ENCODE data around the gene BMP2K.
A peak's percentile ranks its signal among the peaks of the same experiment; 100 is the strongest.
"Not testable (repeated sequence)": the region's sequence is repeated elsewhere in the genome, so short reads cannot be mapped to it uniquely, and the experiment has no call there.

BMP2K gene

DNA sequence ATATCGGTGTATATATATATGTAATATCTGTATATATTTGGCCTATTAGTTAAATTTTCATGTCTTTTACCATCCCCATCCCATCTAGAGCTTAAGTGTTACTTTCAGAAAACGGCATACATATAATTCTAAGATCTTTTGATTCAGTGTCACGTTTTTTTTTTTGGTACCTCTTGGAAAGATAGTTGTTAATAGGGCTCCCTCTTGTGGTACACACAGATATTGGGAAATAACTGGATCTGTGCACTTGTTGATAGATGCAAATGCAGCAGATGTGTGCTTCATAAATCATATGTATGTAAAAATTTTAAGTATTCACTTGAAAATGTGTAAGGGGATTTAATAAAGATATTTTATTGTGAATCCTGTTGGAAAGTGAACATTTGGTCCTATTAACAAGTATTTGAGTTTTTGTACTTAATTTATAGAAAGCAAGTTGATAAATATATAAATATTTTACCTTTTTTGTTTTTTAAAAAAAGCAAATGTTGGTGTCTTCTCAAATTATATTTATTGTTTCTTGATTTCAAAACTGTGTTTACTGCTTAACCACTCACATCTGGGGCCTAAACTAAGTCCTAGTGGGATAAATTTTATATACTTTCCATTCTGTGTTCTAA, 88.4 kb downstream of the BMP2K start:
- DNase-seq (ENCODE audit: low spot score), result peak; percentile 4

DNA sequence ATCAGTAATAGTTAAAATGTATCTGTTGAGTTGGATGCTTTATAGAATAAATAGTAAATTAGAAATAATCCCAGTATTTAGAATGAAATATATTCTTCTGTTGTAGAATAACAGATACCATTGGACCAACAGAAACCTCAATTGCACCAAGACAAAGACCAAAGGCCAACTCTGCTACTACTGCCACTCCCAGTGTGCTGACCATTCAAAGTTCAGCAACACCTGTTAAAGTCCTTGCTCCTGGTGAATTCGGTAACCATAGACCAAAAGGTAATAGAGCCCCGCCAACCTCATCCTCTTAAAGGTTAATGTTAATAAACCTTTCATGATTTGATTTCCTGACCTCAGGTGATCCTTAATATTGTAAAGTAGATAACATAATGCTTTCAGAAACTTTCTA, 89.3 kb downstream of the BMP2K start:
- DNase-seq (ENCODE audit: low spot score), result no peak

- DNase-seq (ENCODE audit: low spot score), result not testable (repeated sequence)
These were observed 92.6 kb downstream of the BMP2K start for GRCh38 chr4:78868712-78869111.

- no peak for DNase-seq (ENCODE audit: low spot score)
These were observed 93.9 kb downstream of the BMP2K start for GRCh38 chr4:78870056-78870455.

- DNase-seq (ENCODE audit: low spot score), result no peak
These were observed 100.6 kb downstream of the BMP2K start for GRCh38 chr4:78876568-78877320.

GRCh38 chr4:78878031-78878430, 101.9 kb downstream of the BMP2K start:
- no peak for DNase-seq (ENCODE audit: low spot score)

- no peak for DNase-seq (ENCODE audit: low spot score)
These were observed 104.8 kb downstream of the BMP2K start for GRCh38 chr4:78880874-78881492.

DNA sequence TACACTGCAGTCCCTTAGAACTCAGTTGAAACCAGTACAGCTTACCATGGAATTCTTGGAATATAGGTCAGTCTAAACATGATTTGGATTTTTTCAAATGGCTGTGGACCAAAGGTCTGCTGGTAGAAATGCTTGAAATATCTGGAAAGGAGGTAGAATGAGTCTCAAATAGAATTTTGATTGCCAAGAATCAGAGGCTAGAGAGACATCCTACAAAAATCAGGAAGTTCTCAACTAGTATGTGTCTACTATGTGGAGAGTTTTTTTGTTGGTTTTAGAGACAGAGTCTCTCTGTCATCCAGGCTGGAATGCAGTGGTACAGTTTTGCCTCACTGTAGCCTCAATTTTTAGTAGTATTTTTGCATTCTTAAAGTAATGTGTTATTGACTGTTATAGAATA, 109.4 kb downstream of the BMP2K start:
- DNase-seq (ENCODE audit: low spot score), result no peak

DNA sequence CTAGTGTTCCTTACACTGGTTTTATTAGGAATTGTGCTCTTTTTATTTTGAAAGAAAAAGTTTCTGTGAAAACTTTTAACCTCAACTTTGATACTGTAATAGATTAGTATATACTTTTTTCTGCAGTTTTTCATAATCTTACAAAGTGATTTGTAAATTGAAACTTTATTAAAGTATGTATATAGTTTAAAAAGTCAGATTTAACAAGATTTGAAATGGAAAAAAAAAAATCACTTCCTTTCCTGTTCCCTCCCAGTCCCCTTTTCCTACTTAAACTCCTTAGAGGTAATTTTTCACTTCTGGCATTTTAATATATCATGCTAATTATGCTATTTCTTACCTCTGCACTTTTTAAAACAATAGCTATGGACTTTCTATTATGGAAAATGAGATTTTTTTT, 113.8 kb downstream of the BMP2K start:
- DNase-seq (ENCODE audit: low spot score), result no peak

DNA sequence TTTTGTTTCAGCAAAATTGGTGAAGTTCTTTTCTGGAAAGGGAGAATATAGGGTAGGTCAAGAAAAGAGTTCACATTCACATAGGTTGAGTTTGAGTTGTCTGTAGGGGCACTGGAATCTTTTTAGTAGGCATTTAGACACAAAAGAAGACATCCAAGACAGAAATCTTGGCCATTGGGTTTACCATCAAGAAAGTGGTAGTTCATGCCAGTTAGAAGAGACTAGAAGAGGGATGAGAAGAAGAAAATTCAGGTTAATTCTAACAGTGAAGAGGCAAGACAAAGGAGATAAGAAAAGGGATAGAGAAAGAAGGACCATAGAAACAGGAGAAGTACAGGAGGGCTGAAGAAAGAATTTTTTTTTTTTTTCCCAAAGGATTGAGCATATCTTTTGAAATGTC, 123.2 kb downstream of the BMP2K start:
- no peak for DNase-seq (ENCODE audit: low spot score)

DNA sequence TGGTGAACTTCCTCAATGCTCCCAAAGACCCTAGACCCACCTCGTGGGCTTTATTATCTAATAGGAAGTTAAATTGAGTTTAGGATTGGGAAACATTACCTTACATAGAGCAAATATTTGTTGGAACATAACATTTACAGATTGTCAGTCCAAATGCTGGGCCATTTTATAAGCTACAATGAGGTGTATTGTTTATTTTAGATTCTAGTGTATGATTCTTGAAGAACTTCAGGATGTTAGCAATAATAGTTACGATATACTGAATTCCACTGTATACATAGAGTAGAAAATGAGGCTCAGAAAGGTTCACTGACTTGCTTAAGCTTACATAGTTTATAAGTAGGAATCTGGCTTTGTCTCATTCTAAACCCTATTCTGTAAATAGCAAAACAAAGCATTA, 125.7 kb downstream of the BMP2K start:
- DNase-seq (ENCODE audit: low spot score), result no peak

- DNase-seq (ENCODE audit: low spot score), result no peak
These were observed 126.1 kb downstream of the BMP2K start for GRCh38 chr4:78902298-78902697.

DNA sequence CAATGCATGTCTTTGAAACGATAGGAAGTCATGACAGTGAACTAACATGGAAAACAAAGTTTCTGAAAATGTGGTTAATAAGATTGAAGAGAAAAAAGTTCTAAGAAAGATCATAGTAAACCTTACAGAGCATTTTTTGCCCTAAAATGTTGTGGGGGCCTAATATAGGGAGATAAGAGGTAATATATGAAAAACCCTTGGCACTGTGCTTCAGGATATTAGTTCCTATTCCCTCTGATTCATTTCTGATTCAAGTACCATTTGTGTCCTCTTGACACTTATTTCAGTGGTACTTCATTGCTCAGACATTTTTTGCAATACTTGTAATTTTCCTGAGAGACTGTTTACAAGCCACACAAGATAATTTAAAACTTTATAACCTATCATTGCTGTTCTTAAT, 128.0 kb downstream of the BMP2K start:
- no peak for DNase-seq (ENCODE audit: low spot score)

DNA sequence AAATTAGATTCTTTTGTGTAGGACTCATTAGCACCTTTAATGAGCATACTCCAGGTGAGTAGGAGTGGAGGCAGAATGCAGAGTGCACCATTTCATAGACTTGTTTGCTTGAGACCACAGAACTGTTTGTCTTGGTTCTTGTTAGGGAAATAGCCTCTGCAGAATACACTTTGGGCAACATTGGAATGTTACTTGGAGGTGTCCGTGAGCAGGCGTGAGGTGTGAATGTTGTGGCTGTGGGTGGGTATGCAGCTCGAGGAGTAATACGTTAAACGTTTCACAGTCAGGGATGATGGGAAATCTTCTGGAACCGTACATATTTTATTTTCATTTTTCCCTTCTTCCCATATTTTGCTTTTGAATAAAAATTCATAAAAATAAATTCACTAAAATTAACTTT, 131.5 kb downstream of the BMP2K start:
- DNase-seq (ENCODE audit: low spot score), result no peak

DNA sequence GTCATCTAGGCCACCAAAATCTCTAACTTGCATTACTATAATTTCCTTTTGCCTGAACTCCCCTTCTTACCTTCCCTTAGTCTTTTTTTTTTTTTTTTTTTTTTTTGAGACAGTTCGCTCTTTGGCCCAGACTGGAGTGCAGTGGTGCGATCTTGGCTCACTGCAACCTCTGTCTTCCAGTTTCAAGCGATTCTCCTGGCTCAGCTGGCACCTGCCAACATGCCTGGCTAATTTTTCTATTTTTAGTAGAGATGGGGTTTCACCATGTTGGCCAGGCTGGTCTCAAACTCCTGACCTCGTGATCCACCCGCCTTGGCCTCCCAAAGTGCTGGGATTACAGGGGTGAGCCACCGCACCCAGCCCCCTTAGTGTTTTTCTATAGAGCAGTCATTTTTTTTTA, 132.8 kb downstream of the BMP2K start:
- DNase-seq (ENCODE audit: low spot score), result not testable (repeated sequence)

DNA sequence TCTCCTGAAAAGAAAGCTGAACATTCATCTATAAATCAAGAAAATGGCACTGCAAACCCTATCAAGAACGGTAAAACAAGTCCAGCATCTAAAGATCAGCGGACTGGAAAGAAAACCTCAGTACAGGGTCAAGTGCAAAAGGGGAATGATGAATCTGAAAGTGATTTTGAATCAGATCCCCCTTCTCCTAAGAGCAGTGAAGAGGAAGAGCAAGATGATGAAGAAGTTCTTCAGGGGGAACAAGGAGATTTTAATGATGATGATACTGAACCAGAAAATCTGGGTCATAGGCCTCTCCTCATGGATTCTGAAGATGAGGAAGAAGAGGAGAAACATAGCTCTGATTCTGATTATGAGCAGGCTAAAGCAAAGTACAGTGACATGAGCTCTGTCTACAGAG, 134.5 kb downstream of the BMP2K start:
- DNase-seq (ENCODE audit: low spot score), result no peak

DNA sequence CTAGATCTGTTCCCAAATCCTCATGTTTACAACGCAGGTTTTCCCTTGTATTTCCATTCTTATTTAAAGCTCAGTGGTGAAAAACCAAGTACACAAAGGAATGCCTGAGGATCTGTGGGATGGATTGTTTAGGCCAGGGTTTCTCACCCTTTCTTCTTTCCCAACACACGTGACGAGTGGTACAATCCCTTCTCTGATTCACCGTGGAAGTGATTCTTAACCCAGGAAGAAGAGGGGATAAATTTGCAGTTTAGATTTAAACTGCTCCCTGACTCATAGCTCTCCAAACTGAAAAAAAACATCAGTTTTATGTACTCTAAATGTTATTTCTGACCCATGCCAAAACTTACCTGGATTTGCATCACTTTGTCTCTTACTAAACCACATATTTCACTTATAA, 146.1 kb downstream of the BMP2K start:
- DNase-seq (ENCODE audit: low spot score), result no peak

- DNase-seq (ENCODE audit: low spot score), result peak; percentile 13
These were observed 147.5 kb downstream of the BMP2K start for GRCh38 chr4:78923464-78924312.

GRCh38 chr4:78926826-78927225, 150.7 kb downstream of the BMP2K start:
- DNase-seq (ENCODE audit: low spot score), result no peak

- no peak for DNase-seq (ENCODE audit: low spot score)
These were observed 152.7 kb downstream of the BMP2K start for GRCh38 chr4:78928835-78929234.

GRCh38 chr4:78930016-78930629, 154.0 kb downstream of the BMP2K start:
- DNase-seq (ENCODE audit: low spot score), result no peak

DNA sequence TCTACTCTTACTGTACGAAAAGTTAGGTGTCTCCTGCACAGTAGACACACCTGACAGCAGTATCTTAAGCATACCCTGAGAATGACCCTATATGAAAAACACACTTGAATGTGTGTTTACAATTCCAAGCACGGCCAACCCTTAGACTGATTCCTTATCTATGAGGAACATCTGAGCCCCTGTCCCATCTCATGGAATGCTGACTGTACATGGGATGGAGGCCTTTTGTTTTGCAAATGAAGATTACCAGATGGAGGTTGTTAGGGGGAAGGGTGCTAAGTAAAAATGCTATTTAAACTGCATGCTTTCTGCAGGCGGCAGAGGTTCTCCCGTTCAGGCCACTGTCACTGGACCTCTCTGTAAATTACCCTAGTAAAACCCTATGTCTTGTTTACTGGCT, 160.8 kb downstream of the BMP2K start:
- no peak for DNase-seq (ENCODE audit: low spot score)

All from HuH-7 (cell line).